CD4-positive, alpha-beta T cell (primary cell): ENCODE measurements around the gene CCS. TPM values are rescaled to one million over a fixed set of nuclear protein-coding genes. Genes with fewer than 3 reads are reported as not detected.
A peak's percentile ranks its signal among the peaks of the same experiment; 100 is the strongest.

Source experiments
- ATAC-seq: fragments of 200-7000 bp; cut with Tn5 transposase; one replicate; pipeline ENCODE4 v1.10.0; 2022; ENCODE audit warnings: mild to moderate bottlenecking; ENCODE audit not compliant: poor library complexity
- CTCF ChIA-PET: fragments of 350-600 bp; sonication (Branson Sonifier 250); formaldehyde crosslinking; loops from one replicate; lab custom pipeline; 2021; ENCODE audit warnings: antibody characterized with exemption, inconsistent platforms; lab: Charles Lee
- POLR2A ChIA-PET: fragments of 350-600 bp; sonication (Branson Sonifier 250); formaldehyde crosslinking; loops from one replicate; lab custom pipeline; 2021; ENCODE audit warnings: antibody characterized with exemption, inconsistent platforms; lab: Charles Lee
- DNase-seq, 14 experiments: peaks; one replicate each; pipeline ENCODE4 v3.0.0-alpha.2; 2013 to 2020; ENCODE audit warnings: mixed read lengths in 2 of 14
- H3K27ac ChIP-seq, 2 donors: one replicate each; pipeline versions ENCODE4 v1.5.1 to v1.7.0; 2013; ENCODE audit warnings: low read length in 2 of 2, low read depth in 1 of 2, mild to moderate bottlenecking in 1 of 2
- H3K27me3 ChIP-seq, 2 experiments: 1 replicate in 1 of 2; 2 replicates in 1 of 2; pipeline versions ENCODE4 v1.6.1 to v1.7.0; 2013; ENCODE audit warnings: low read length in 2 of 2, control low read depth in 1 of 2, mild to moderate bottlenecking in 1 of 2, moderate library complexity in 1 of 2; ENCODE audit not compliant: insufficient read depth in 2 of 2, control insufficient read depth in 1 of 2
- H3K36me3 ChIP-seq: one replicate; pipeline ENCODE4 v1.6.1; 2013; ENCODE audit warnings: low read length, control low read depth; ENCODE audit not compliant: insufficient read depth
- H3K4me1 ChIP-seq: one replicate; pipeline ENCODE4 v1.6.1; 2013; ENCODE audit warnings: low read length, control low read depth; ENCODE audit not compliant: insufficient read depth
- H3K4me3 ChIP-seq: one replicate; pipeline ENCODE4 v1.5.1; 2013; ENCODE audit warnings: mild to moderate bottlenecking, low read length, moderate library complexity
- H3K9me3 ChIP-seq, 2 experiments: 1 replicate in 1 of 2; 2 replicates in 1 of 2; pipeline versions ENCODE4 v1.6.1 to v1.7.0; 2013; ENCODE audit warnings: low read length in 2 of 2, mild to moderate bottlenecking in 2 of 2, control low read depth in 1 of 2, moderate library complexity in 1 of 2; ENCODE audit not compliant: control insufficient read depth in 1 of 2, insufficient read depth in 1 of 2
- H3K27ac Mint-ChIP-seq: one replicate; pipeline ENCODE4 v1.8.0; 2020; ENCODE audit warnings: mixed read lengths
- H3K27me3 Mint-ChIP-seq: one replicate; pipeline ENCODE4 v1.8.0; 2021; ENCODE audit warnings: mixed read lengths
- H3K36me3 Mint-ChIP-seq: one replicate; pipeline ENCODE4 v1.8.0; 2021; ENCODE audit warnings: low read depth, mixed read lengths
- H3K4me1 Mint-ChIP-seq: one replicate; pipeline ENCODE4 v1.8.0; 2021; ENCODE audit warnings: low read depth, mixed read lengths
- H3K4me3 Mint-ChIP-seq: one replicate; pipeline ENCODE4 v1.8.0; 2020; ENCODE audit warnings: mild to moderate bottlenecking, mixed read lengths
- H3K9me3 Mint-ChIP-seq: one replicate; pipeline ENCODE4 v1.8.0; 2020; ENCODE audit warnings: mixed read lengths
- intact Hi-C, 2 experiments: fragments of 100-400 bp; cut with DNase I in 1 of 2; cut with micrococcal nuclease in 1 of 2; formaldehyde crosslinking; loops; one replicate each; pipeline versions ENCODE4 v1.15.1 to v1.9.0; 2023 to 2025; cut with DNase I, micrococcal nuclease
- total RNA-seq, 174 experiments: library from RNA in 2 of 174; stranded (reverse) in 2 of 174; gene quantifications; one replicate each; pipeline ENCODE4 v1.2.3 and lab custom pipeline; 2021 to 2026
- TF ChIP-seq, protein P1 (sequence below): fragments of 200-600 bp; IDR thresholded peaks from one replicate; pipeline ENCODE4 v1.8.0; 2022; ENCODE audit warnings: antibody characterized with exemption, mild to moderate bottlenecking

CCS gene
- total RNA-seq, 2 experiments from 2014 or later, result 25.4 to 26.3 TPM

DNA sequence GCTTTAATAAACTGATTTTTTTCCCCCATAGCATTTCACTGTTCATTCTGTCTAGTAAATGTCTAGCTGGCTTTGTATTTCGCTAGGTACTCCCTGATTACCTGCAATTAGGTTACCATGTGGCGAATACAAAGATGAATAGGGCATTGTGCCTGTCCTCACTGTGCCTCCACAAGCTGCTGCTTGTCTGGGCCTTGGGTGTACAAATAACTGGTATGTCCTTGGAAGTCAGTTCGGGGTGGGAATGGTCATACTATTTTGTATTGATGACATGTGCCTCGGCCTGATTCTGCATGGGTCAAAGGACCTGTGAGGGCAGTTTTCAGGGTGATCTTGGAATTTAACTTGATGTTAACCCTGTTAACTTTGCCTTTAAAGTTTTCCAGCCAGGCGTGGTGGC lies 56.9 kb downstream of the CCS start:
- Mint-ChIP-seq H3K27me3 (no peaks in the 10 kb centered on the region), H3K4me3 (no peak overlapping the region), H3K27ac (no peak overlapping the region), H3K36me3 (peaks cover 88% of the 10 kb centered on the region), H3K4me1 (peaks cover 71% of the 10 kb centered on the region), H3K9me3 (no peaks in the 10 kb centered on the region)
- ChIA-PET CTCF (interaction anchor here (0.6 to 2.0 kb wide), 4 partner anchors 14 to 241 kb away, joined by 3 to 5 read pairs (median 3); partner anchors contain the start of genes CCDC87, CCS and MRPL11), POLR2A (interaction anchor here (0.6 to 3.6 kb wide), 6 partner anchors 10 to 1506 kb away, joined by 3 to 15 read pairs (median 6); partner anchors contain the start of genes RBM14, RBM4 and RBM4B)
- ATAC-seq, result no peak
- peaks cover 75% of the 10 kb centered on the region for H3K36me3 ChIP-seq
- H3K4me1 ChIP-seq, result peaks cover 46% of the 10 kb centered on the region
- H3K27ac ChIP-seq, result no peak overlapping the region
- H3K4me3 ChIP-seq, result no peak overlapping the region
- H3K9me3 ChIP-seq, result no peaks in the 10 kb centered on the region
- DNase-seq, result no peak
- intact Hi-C loops, result no loop called here
- TF ChIP-seq, protein P1, sequence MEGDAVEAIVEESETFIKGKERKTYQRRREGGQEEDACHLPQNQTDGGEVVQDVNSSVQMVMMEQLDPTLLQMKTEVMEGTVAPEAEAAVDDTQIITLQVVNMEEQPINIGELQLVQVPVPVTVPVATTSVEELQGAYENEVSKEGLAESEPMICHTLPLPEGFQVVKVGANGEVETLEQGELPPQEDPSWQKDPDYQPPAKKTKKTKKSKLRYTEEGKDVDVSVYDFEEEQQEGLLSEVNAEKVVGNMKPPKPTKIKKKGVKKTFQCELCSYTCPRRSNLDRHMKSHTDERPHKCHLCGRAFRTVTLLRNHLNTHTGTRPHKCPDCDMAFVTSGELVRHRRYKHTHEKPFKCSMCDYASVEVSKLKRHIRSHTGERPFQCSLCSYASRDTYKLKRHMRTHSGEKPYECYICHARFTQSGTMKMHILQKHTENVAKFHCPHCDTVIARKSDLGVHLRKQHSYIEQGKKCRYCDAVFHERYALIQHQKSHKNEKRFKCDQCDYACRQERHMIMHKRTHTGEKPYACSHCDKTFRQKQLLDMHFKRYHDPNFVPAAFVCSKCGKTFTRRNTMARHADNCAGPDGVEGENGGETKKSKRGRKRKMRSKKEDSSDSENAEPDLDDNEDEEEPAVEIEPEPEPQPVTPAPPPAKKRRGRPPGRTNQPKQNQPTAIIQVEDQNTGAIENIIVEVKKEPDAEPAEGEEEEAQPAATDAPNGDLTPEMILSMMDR, result no peak
- no peaks in the 10 kb centered on the region for H3K27me3 ChIP-seq

DNA sequence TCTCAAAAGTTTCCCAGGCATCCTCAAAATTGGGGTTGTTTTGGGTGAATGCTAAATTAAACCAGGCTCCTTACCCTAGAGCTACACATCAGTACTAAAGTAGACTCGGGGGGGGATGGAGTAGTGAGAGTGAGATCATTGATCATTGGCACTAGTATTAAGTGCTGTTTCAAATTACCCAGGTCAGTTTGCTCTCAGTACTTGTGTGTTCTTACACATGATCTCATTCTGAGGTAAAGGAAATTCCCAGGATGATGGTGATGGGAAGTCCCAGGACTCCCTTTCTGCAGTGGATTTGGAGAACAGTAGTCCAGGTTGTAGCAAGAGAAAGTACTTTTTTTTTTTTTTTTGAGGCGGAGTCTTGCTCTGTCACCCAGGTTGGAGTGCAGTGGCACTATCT lies 58.0 kb downstream of the CCS start:
- peaks cover 67% of the 10 kb centered on the region for H3K36me3 ChIP-seq

DNA sequence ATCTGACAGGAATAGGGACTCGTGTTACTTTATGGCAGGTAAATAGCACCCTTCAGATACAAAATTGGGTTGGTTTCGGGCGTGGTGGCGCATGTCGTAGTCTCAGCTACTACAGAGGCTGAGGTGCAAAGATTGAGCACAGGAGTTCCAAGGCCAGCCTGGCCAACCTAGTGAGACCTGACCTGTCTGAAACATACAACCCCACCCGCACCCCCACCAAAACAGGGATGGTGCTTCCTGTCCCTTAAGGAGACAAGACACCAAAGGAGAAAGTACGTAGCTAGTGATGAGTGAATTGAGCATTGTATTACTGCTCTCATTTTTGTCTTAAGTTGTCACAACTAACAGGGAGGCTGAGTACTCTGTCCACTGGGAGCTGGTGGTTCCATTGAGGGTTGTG lies 59.7 kb downstream of the CCS start:
- Histone ChIP-seq H3K27me3 (no peaks in the 10 kb centered on the region), H3K9me3 (no peaks in the 10 kb centered on the region), H3K4me1 (peaks cover 28% of the 10 kb centered on the region), H3K4me3 (no peak overlapping the region), H3K36me3 (peaks cover 60% of the 10 kb centered on the region), H3K27ac (no peak overlapping the region)
- H3K9me3 Mint-ChIP-seq, result no peaks in the 10 kb centered on the region
- TF ChIP-seq, protein P1, result no peak
- no peaks in the 10 kb centered on the region for H3K27me3 Mint-ChIP-seq
- DNase-seq, result no peak
- peak overlapping the region; percentile 34 for H3K4me3 Mint-ChIP-seq
- CTCF ChIA-PET, result no interaction called here
- peaks cover 83% of the 10 kb centered on the region for H3K36me3 Mint-ChIP-seq
- POLR2A ChIA-PET, result interaction anchor here (1.4 to 5.5 kb wide), 3 partner anchors 13 to 36 kb away, joined by 5 to 32 read pairs (median 8); partner anchors contain the start of genes RBM14 and RBM4
- H3K27ac Mint-ChIP-seq, result peak overlapping the region; percentile 53
- peak; percentile 7 for ATAC-seq
- H3K4me1 Mint-ChIP-seq, result peaks cover 49% of the 10 kb centered on the region
- intact Hi-C loops, result no loop called here

More for the DNA sequence above, 58.0 kb downstream of the CCS start:
- Histone ChIP-seq H3K9me3 (no peaks in the 10 kb centered on the region), H3K27ac (no peak overlapping the region), H3K4me1 (peaks cover 38% of the 10 kb centered on the region), H3K27me3 (no peaks in the 10 kb centered on the region), H3K4me3 (no peak overlapping the region)
- CTCF ChIA-PET, result no interaction called here
- H3K4me3 Mint-ChIP-seq, result no peak overlapping the region
- H3K4me1 Mint-ChIP-seq, result peaks cover 65% of the 10 kb centered on the region
- no peaks in the 10 kb centered on the region for H3K9me3 Mint-ChIP-seq
- H3K27ac Mint-ChIP-seq, result peak overlapping the region; percentile 64
- intact Hi-C loops, result no loop called here
- DNase-seq (peak in 2 of 14 experiments; percentile 35 to 49), ATAC-seq (no peak)
- peaks cover 85% of the 10 kb centered on the region for H3K36me3 Mint-ChIP-seq
- H3K27me3 Mint-ChIP-seq, result no peaks in the 10 kb centered on the region
- TF ChIP-seq, protein P1, result no peak
- POLR2A ChIA-PET, result interaction anchor here (1.2 to 5.5 kb wide), 3 partner anchors 12 to 34 kb away, joined by 3 to 32 read pairs (median 11); partner anchors contain the start of genes RBM14, RBM4 and RBM4B
